ENCODE data around the gene TMEM144. TPM values are rescaled to one million over a fixed set of nuclear protein-coding genes. Genes with fewer than 3 reads are reported as not detected.
"Not testable (repeated sequence)": the region's sequence is repeated elsewhere in the genome, so short reads cannot be mapped to it uniquely, and the experiment has no call there.

Gene TMEM144
- total RNA-seq, 1 donor from 2014 or later = 12.6 TPM

GRCh38 chr4:158224318-158224717 is 14.0 kb downstream of the TMEM144 start:
- DNase-seq (ENCODE audit: missing footprints); ATAC-seq; intact Hi-C loops (cut with DNase I): not testable (repeated sequence)

GRCh38 chr4:158224999-158225398 is 14.7 kb downstream of the TMEM144 start:
- not testable (repeated sequence) for ATAC-seq; DNase-seq (ENCODE audit: missing footprints)

GRCh38 chr4:158227880-158228279 is 17.6 kb downstream of the TMEM144 start:
- intact Hi-C loops (cut with DNase I); ATAC-seq; DNase-seq (ENCODE audit: missing footprints): not testable (repeated sequence)

More at GRCh38 chr4:158224999-158225398, 14.7 kb downstream of the TMEM144 start:
- intact Hi-C loops (cut with DNase I) = not testable (repeated sequence)

GRCh38 chr4:158228399-158228798 is 18.1 kb downstream of the TMEM144 start:
- ATAC-seq; intact Hi-C loops (cut with DNase I); DNase-seq (ENCODE audit: missing footprints): not testable (repeated sequence)

GRCh38 chr4:158229768-158230167 is 19.5 kb downstream of the TMEM144 start:
- no peak for DNase-seq (ENCODE audit: missing footprints)
- intact Hi-C loops (cut with DNase I) = no loop called here
- ATAC-seq = no peak

- DNase-seq (ENCODE audit: missing footprints) (no peak), ATAC-seq (no peak)
- intact Hi-C loops (cut with DNase I) = no loop called here
Measured at GRCh38 chr4:158234671-158235070, 24.4 kb downstream of the TMEM144 start.

- ATAC-seq = peak; percentile 72
- intact Hi-C loops (cut with DNase I) = no loop called here
- DNase-seq (ENCODE audit: missing footprints) = no peak
Measured at GRCh38 chr4:158236304-158237030, 26.2 kb downstream of the TMEM144 start.

GRCh38 chr4:158238575-158238974 is 28.3 kb downstream of the TMEM144 start:
- DNase-seq (ENCODE audit: missing footprints) (no peak), ATAC-seq (no peak)
- intact Hi-C loops (cut with DNase I) = no loop called here

- ATAC-seq (no peak), DNase-seq (ENCODE audit: missing footprints) (no peak)
- intact Hi-C loops (cut with DNase I) = no loop called here
Measured at GRCh38 chr4:158239196-158239595, 28.9 kb downstream of the TMEM144 start.

GRCh38 chr4:158243071-158243470 is 32.8 kb downstream of the TMEM144 start:
- DNase-seq (ENCODE audit: missing footprints) = no peak
- no peak for ATAC-seq
- intact Hi-C loops (cut with DNase I) = no loop called here

- intact Hi-C loops (cut with DNase I) = loop anchor here (5.0 kb wide), 3 partner anchors 58 to 1197 kb away; no protein-coding TSS in a partner anchor
- no peak for DNase-seq (ENCODE audit: missing footprints)
- no peak for ATAC-seq
Measured at GRCh38 chr4:158250321-158250720, 40.0 kb downstream of the TMEM144 start.

GRCh38 chr4:158253350-158253980 is 43.2 kb downstream of the TMEM144 start:
- intact Hi-C loops (cut with DNase I) = loop anchor here (2.0 to 5.0 kb wide), 4 partner anchors 61 to 1194 kb away; no protein-coding TSS in a partner anchor
- peak; percentile 64 for ATAC-seq

GRCh38 chr4:158254292-158254691 is 44.0 kb downstream of the TMEM144 start:
- DNase-seq (ENCODE audit: missing footprints) (no peak), ATAC-seq (no peak)
- intact Hi-C loops (cut with DNase I) = loop anchor here (5.0 kb wide), 3 partner anchors 62 to 1193 kb away; no protein-coding TSS in a partner anchor

More at GRCh38 chr4:158253350-158253980, 43.2 kb downstream of the TMEM144 start:
- no peak for DNase-seq (ENCODE audit: missing footprints)

GRCh38 chr4:158255727-158256324 is 45.5 kb downstream of the TMEM144 start:
- DNase-seq (ENCODE audit: missing footprints) (no peak), ATAC-seq (no peak)
- intact Hi-C loops (cut with DNase I) = no loop called here

GRCh38 chr4:158259955-158260575 is 49.8 kb downstream of the TMEM144 start:
- ATAC-seq = no peak
- intact Hi-C loops (cut with DNase I) = no loop called here
- DNase-seq (ENCODE audit: missing footprints) = no peak

- DNase-seq (ENCODE audit: missing footprints) (no peak), ATAC-seq (no peak)
- intact Hi-C loops (cut with DNase I) = no loop called here
Measured at GRCh38 chr4:158261480-158261879, 51.2 kb downstream of the TMEM144 start.

- ATAC-seq = no peak
- no peak for DNase-seq (ENCODE audit: missing footprints)
- intact Hi-C loops (cut with DNase I) = no loop called here
Measured at GRCh38 chr4:158268553-158268952, 58.3 kb downstream of the TMEM144 start.

- intact Hi-C loops (cut with DNase I) = loop anchor here (5.0 kb wide), 1 partner anchor 1173 kb away; no protein-coding TSS in a partner anchor
- ATAC-seq = no peak
- DNase-seq (ENCODE audit: missing footprints) = no peak
Measured at GRCh38 chr4:158274636-158275035, 64.3 kb downstream of the TMEM144 start.

GRCh38 chr4:158277558-158277957 is 67.3 kb downstream of the TMEM144 start:
- DNase-seq (ENCODE audit: missing footprints) = peak; percentile 60
- intact Hi-C loops (cut with DNase I) = no loop called here
- no peak for ATAC-seq
